ENCODE data around the gene MDN1.

GRCh38 chr6:89750338-89750737, 69.3 kb downstream of the MDN1 start:
- TF ChIP-seq CTCF (conservative IDR thresholded peaks at IDR 0.05 in 1 of 2, IDR thresholded peaks at IDR 0.05 in 1 of 2; ENCODE audit: extremely low read depth in 1 of 2, insufficient read depth in 1 of 2, low read depth in 1 of 2, low read length in 2 of 2): no peak
- TF ChIP-seq EZH2 (IDR thresholded peaks at IDR 0.05; ENCODE audit: borderline replicate concordance, low read length): no peak

Measured in mammary epithelial cell (primary cell).